Transverse colon (tissue), 4 donors: ENCODE measurements around the gene MYZAP. TPM values are rescaled to one million over a fixed set of nuclear protein-coding genes. Genes with fewer than 3 reads are reported as not detected.

Source experiments
- DNase-seq: peaks from one replicate; pipeline ENCODE4 v3.0.0-alpha.2; 2019
- H3K27ac ChIP-seq, 4 donors: fragments of 200-600 bp; sonication (generic); 2 replicates each; pipeline ENCODE4 v1.5.1; 2016 to 2018; ENCODE audit warnings: inconsistent platforms in 4 of 4
- H3K27me3 ChIP-seq: fragments of 200-600 bp; sonication (generic); 2 replicates; pipeline ENCODE4 v1.5.1; 2017; ENCODE audit warnings: inconsistent platforms
- H3K36me3 ChIP-seq, 4 donors: fragments of 200-600 bp; sonication (generic); 2 replicates each; pipeline ENCODE4 v1.5.1; 2017 to 2019; ENCODE audit warnings: inconsistent platforms in 4 of 4
- H3K4me1 ChIP-seq, 4 donors: fragments of 200-600 bp; sonication (generic); 2 replicates each; pipeline ENCODE4 v1.5.1; 2017 to 2020; ENCODE audit warnings: inconsistent platforms in 4 of 4
- H3K4me3 ChIP-seq, 4 donors: fragments of 200-600 bp; sonication (generic); 1 replicate in 1 of 4; 2 replicates in 3 of 4; pipeline versions ENCODE4 v1.5.1 to v1.6.1; 2017 to 2019; ENCODE audit warnings: inconsistent platforms in 4 of 4
- H3K9me3 ChIP-seq, 2 donors: fragments of 200-600 bp; sonication (generic); 2 replicates each; pipeline ENCODE4 v1.5.1; 2017 to 2019; ENCODE audit warnings: inconsistent platforms in 2 of 2
- CTCF ChIP-seq, 5 experiments: fragments of 200-600 bp in 3 of 5; fragments of 450-650 bp in 2 of 5; sonication (generic) in 3 of 5; IDR thresholded peaks; 1 replicate in 2 of 5; 2 replicates in 3 of 5; pipeline ENCODE4 v1.5.1; 2016 to 2017; ENCODE audit warnings: antibody characterized with exemption in 5 of 5, inconsistent platforms in 3 of 5, mild to moderate bottlenecking in 2 of 5, moderate library complexity in 1 of 5
- EP300 ChIP-seq: sonication (generic); formaldehyde crosslinking; IDR thresholded peaks from one replicate; pipeline ENCODE4 v1.6.1; 2017; ENCODE audit warnings: antibody characterized with exemption, low read depth
- POLR2A ChIP-seq: fragments of 450-650 bp; IDR thresholded peaks from one replicate; pipeline ENCODE4 v1.6.1; 2016; ENCODE audit warnings: antibody characterized with exemption, mild to moderate bottlenecking, moderate library complexity
- POLR2AphosphoS5 ChIP-seq, 3 donors: sonication (generic); formaldehyde crosslinking; IDR thresholded peaks; one replicate each; pipeline ENCODE4 v1.6.1; 2016; ENCODE audit warnings: antibody characterized with exemption in 3 of 3
- WGBS, 2 donors: methylation state at CpG; one replicate each; pipeline ENCODE4 v1.1.5; 2018; ENCODE audit warnings: low coverage in 1 of 2; 5-methylcytosine and 5-hydroxymethylcytosine counted together
- in situ Hi-C, 4 donors: fragments of 200-750 bp; cut with MboI; loops; one replicate each; pipeline versions ENCODE4 v1.15.0 to v1.15.1; 2017; ENCODE audit warnings: low sequenced_read_pairs in 3 of 4, low pct_ligation_motif_present in 1 of 4, low pct_unique_long_range_greater_than_20kb in 1 of 4
- intact Hi-C: fragments of 100-400 bp; cut with DNase I; formaldehyde crosslinking; loops from one replicate; pipeline ENCODE4 v1.15.1; 2023; ENCODE audit warnings: low total_unique reads
- total RNA-seq, 4 donors: library from RNA; depleted of rRNA; stranded (reverse); fragments of >200 nt; gene quantifications; one replicate each; pipeline ENCODE4 v1.1.0, GENCODE V29; 2016

MYZAP gene
- total RNA-seq, 4 donors from 2014 or later: 1.00 to 24.3 (median 10.7) TPM

- no peak overlapping the region for H3K27ac ChIP-seq
- no peak for DNase-seq
- H3K36me3 ChIP-seq: no peaks in the 10 kb centered on the region
- no peak overlapping the region for H3K4me3 ChIP-seq
- no peaks in the 10 kb centered on the region for H3K9me3 ChIP-seq
- intact Hi-C loops (no loop called here), in situ Hi-C loops (loop anchor here in 2 of 4 donors (10.0 to 25.0 kb wide), 2 partner anchors 308 to 521 kb away; no protein-coding TSS in a partner anchor)
- WGBS, 2 donors: 69 to 70% methylated on average over 4 to 10 of the region's 10 CpGs
- H3K4me1 ChIP-seq: peaks cover 0 to 11% (median 3%) of the 10 kb centered on the region in 4 donors
- no peaks in the 10 kb centered on the region for H3K27me3 ChIP-seq
- TF ChIP-seq CTCF (IDR thresholded peaks at IDR 0.05): no peak
- no peak for TF ChIP-seq POLR2A
- no peak for TF ChIP-seq POLR2AphosphoS5 (IDR thresholded peaks at IDR 0.05)
Observed at GRCh38 chr15:57554063-57554811, 37.5 kb upstream of the MYZAP start.

- TF ChIP-seq EP300 (no peak), POLR2AphosphoS5 (IDR thresholded peaks at IDR 0.05) (no peak), CTCF (IDR thresholded peaks at IDR 0.05) (no peak), POLR2A (no peak)
- Histone ChIP-seq H3K4me1 (peaks cover 0 to 11% (median 3%) of the 10 kb centered on the region in 4 donors), H3K4me3 (no peak overlapping the region), H3K36me3 (no peaks in the 10 kb centered on the region), H3K27me3 (no peaks in the 10 kb centered on the region), H3K9me3 (no peaks in the 10 kb centered on the region), H3K27ac (no peak overlapping the region)
- in situ Hi-C loops: loop anchor here in 2 of 4 donors (10.0 to 25.0 kb wide), 2 partner anchors 308 to 520 kb away; no protein-coding TSS in a partner anchor
- 80 to 94% methylated on average over 1 to 4 of the region's 4 CpGs for WGBS, 2 donors
- intact Hi-C loops: no loop called here
- no peak for DNase-seq
Observed at GRCh38 chr15:57554812-57555179, 36.9 kb upstream of the MYZAP start.

GRCh38 chr15:57555270-57555669 is 36.4 kb upstream of the MYZAP start:
- H3K36me3 ChIP-seq: no peaks in the 10 kb centered on the region
- in situ Hi-C loops (loop anchor here in 2 of 4 donors (10.0 to 25.0 kb wide), 2 partner anchors 307 to 520 kb away; no protein-coding TSS in a partner anchor), intact Hi-C loops (no loop called here)
- no peaks in the 10 kb centered on the region for H3K27me3 ChIP-seq
- H3K4me1 ChIP-seq: peaks cover 0 to 14% (median 5%) of the 10 kb centered on the region in 4 donors
- 93% methylated on average over 3 of the region's 3 CpGs; no CpG with 5 or more reads in 1 of the 2 donors for WGBS, 2 donors
- H3K9me3 ChIP-seq: no peaks in the 10 kb centered on the region
- H3K4me3 ChIP-seq: no peak overlapping the region
- TF ChIP-seq CTCF (IDR thresholded peaks at IDR 0.05) (no peak), EP300 (no peak), POLR2AphosphoS5 (IDR thresholded peaks at IDR 0.05) (no peak), POLR2A (no peak)
- DNase-seq: no peak
- H3K27ac ChIP-seq: no peak overlapping the region

GRCh38 chr15:57556040-57556439 is 35.7 kb upstream of the MYZAP start:
- Histone ChIP-seq H3K4me1 (peaks cover 0 to 13% (median 7%) of the 10 kb centered on the region in 4 donors), H3K4me3 (no peak overlapping the region), H3K27ac (no peak overlapping the region), H3K36me3 (no peaks in the 10 kb centered on the region), H3K9me3 (no peaks in the 10 kb centered on the region), H3K27me3 (no peaks in the 10 kb centered on the region)
- 71 to 90% methylated on average over 1 to 9 of the region's 9 CpGs for WGBS, 2 donors
- TF ChIP-seq POLR2A (no peak), CTCF (IDR thresholded peaks at IDR 0.05) (no peak), POLR2AphosphoS5 (IDR thresholded peaks at IDR 0.05) (no peak), EP300 (no peak)
- in situ Hi-C loops: loop anchor here in 2 of 4 donors (10.0 to 25.0 kb wide), 2 partner anchors 306 to 519 kb away; no protein-coding TSS in a partner anchor
- DNase-seq: no peak
- intact Hi-C loops: no loop called here
